H1 (cell line): ENCODE data around the gene IER5. TPM values are rescaled to one million over a fixed set of nuclear protein-coding genes. Genes with fewer than 3 reads are reported as not detected.

Source experiments
- CTCF ChIA-PET: fragments of 300-600 bp; sonication (Branson Sonifier 250); formaldehyde crosslinking; loops from one replicate; lab custom pipeline; 2021; ENCODE audit not compliant: partially characterized antibody; lab: Charles Lee
- POLR2A ChIA-PET: fragments of 300-600 bp; sonication (Branson Sonifier 250); formaldehyde crosslinking; loops from one replicate; lab custom pipeline; 2021; ENCODE audit warnings: inconsistent platforms; ENCODE audit not compliant: partially characterized antibody; lab: Charles Lee
- DNase-seq, 2 experiments: peaks; one replicate each; pipeline versions ENCODE4 v3.0.0 to v3.0.0-alpha.2; 2010 to 2022; ENCODE audit warnings: low spot score in 2 of 2, low read depth in 1 of 2, mixed read lengths in 1 of 2
- FAIRE-seq: peaks from 2 replicates; lab custom pipeline; 2011; peaks lifted over from hg19 to GRCh38; lab: Jason Lieb, UNC
- H2AFZ ChIP-seq: 2 replicates; pipeline ENCODE4 v1.8.1; 2012; ENCODE audit warnings: low read length, inconsistent platforms
- H2AK5ac ChIP-seq: 2 replicates; pipeline ENCODE4 v1.6.1; 2013; ENCODE audit warnings: low read depth, low read length
- H2BK120ac ChIP-seq: replicated peaks from 2 replicates; pipeline ENCODE3; 2013; ENCODE audit warnings: low read depth, low read length, inconsistent platforms
- H2BK12ac ChIP-seq: 2 replicates; pipeline ENCODE4 v1.6.1; 2013; ENCODE audit warnings: low read depth, low read length
- H2BK15ac ChIP-seq: 2 replicates; pipeline ENCODE4 v1.6.1; 2013; ENCODE audit warnings: low read length
- H2BK20ac ChIP-seq: 2 replicates; pipeline ENCODE4 v1.6.1; 2013; ENCODE audit warnings: low read length
- H2BK5ac ChIP-seq: 2 replicates; pipeline ENCODE4 v1.6.1; 2013; ENCODE audit warnings: low read depth, low read length
- H3K14ac ChIP-seq: 2 replicates; pipeline ENCODE4 v1.6.1; 2013; ENCODE audit warnings: inconsistent platforms; ENCODE audit not compliant: insufficient read length
- H3K18ac ChIP-seq: 2 replicates; pipeline ENCODE4 v1.6.1; 2013; ENCODE audit warnings: low read length; ENCODE audit errors: extremely low read depth
- H3K23ac ChIP-seq: 2 replicates; pipeline ENCODE4 v1.6.1; 2013; ENCODE audit warnings: inconsistent platforms; ENCODE audit not compliant: insufficient read length
- H3K23me2 ChIP-seq: 2 replicates; pipeline ENCODE4 v1.6.1; 2013; ENCODE audit warnings: low read depth, low read length
- H3K27ac ChIP-seq: 2 replicates; pipeline ENCODE4 v1.6.1; 2011; ENCODE audit warnings: low read depth, low read length, inconsistent platforms
- H3K27me3 ChIP-seq, 4 experiments: replicated peaks in 1 of 4; 1 replicate in 1 of 4; 2 replicates in 3 of 4; pipeline versions ENCODE4 v1.6.1 to v1.8.1; 2011 to 2013; ENCODE audit warnings: low read length in 3 of 4, mild to moderate bottlenecking in 3 of 4, inconsistent platforms in 2 of 4, mixed read lengths in 2 of 4, moderate library complexity in 1 of 4; ENCODE audit not compliant: control insufficient read depth in 3 of 4, insufficient read depth in 3 of 4; ENCODE audit errors: extremely low read depth in 1 of 4
- H3K36me3 ChIP-seq, 4 experiments: 2 replicates each; pipeline versions ENCODE4 v1.6.1 to v1.8.1; 2011 to 2013; ENCODE audit warnings: mild to moderate bottlenecking in 4 of 4, low read length in 3 of 4, moderate library complexity in 2 of 4, control low read depth in 1 of 4, inconsistent platforms in 1 of 4; ENCODE audit not compliant: insufficient read depth in 4 of 4, control insufficient read depth in 2 of 4
- H3K4ac ChIP-seq: replicated peaks from 2 replicates; pipeline ENCODE3; 2013; ENCODE audit warnings: low read length, low read depth, mixed read lengths, inconsistent platforms; ENCODE audit not compliant: insufficient read length
- H3K4me1 ChIP-seq, 4 experiments: replicated peaks in 1 of 4; 1 replicate in 1 of 4; 2 replicates in 3 of 4; pipeline versions ENCODE4 v1.6.1 to v1.8.1; 2011 to 2013; ENCODE audit warnings: low read length in 3 of 4, inconsistent platforms in 2 of 4, mixed read lengths in 1 of 4; ENCODE audit not compliant: insufficient read depth in 4 of 4, control insufficient read depth in 3 of 4
- H3K4me2 ChIP-seq, 2 experiments: 2 replicates each; pipeline versions ENCODE4 v1.6.1 to v1.8.1; 2011 to 2013; ENCODE audit warnings: low read depth in 2 of 2, low read length in 2 of 2, control low read depth in 1 of 2, inconsistent platforms in 1 of 2, mild to moderate bottlenecking in 1 of 2; ENCODE audit not compliant: insufficient read depth in 1 of 2
- H3K4me3 ChIP-seq, 4 experiments: fragments of 200-600, 300-600 bp in 1 of 4; sonication (generic), shearing (Covaris generic), sonication (Bioruptor Twin) in 1 of 4; 2 replicates each; pipeline versions ENCODE4 v1.5.1 to v1.8.1; 2011 to 2016; ENCODE audit warnings: low read length in 4 of 4, low read depth in 3 of 4, control low read depth in 2 of 4, inconsistent platforms in 2 of 4, mild to moderate bottlenecking in 2 of 4, mixed read lengths in 1 of 4, moderate library complexity in 1 of 4; ENCODE audit not compliant: insufficient read depth in 2 of 4; ENCODE audit errors: extremely low read depth in 1 of 4
- H3K56ac ChIP-seq: replicated peaks from 2 replicates; pipeline ENCODE3; 2013; ENCODE audit warnings: low read depth, mild to moderate bottlenecking, mixed read lengths, low read length, inconsistent platforms; ENCODE audit not compliant: insufficient read length
- H3K79me1 ChIP-seq: 2 replicates; pipeline ENCODE4 v1.6.1; 2013; ENCODE audit warnings: low read depth, low read length, control low read depth
- H3K79me2 ChIP-seq, 2 experiments: 2 replicates each; pipeline versions ENCODE4 v1.6.1 to v1.8.1; 2012 to 2013; ENCODE audit warnings: low read length in 2 of 2, mild to moderate bottlenecking in 2 of 2, inconsistent platforms in 1 of 2; ENCODE audit not compliant: insufficient read depth in 2 of 2, control insufficient read depth in 1 of 2
- H3K9ac ChIP-seq, 4 experiments: replicated peaks in 1 of 4; 1 replicate in 1 of 4; 2 replicates in 3 of 4; pipeline versions ENCODE4 v1.6.1 to v1.8.1; 2011 to 2013; ENCODE audit warnings: low read depth in 3 of 4, low read length in 3 of 4, control low read depth in 2 of 4, mild to moderate bottlenecking in 2 of 4, moderate library complexity in 2 of 4, inconsistent platforms in 1 of 4; ENCODE audit errors: extremely low read depth in 1 of 4
- H3K9me3 ChIP-seq, 2 experiments: 2 replicates each; pipeline versions ENCODE4 v1.6.1 to v1.8.1; 2012 to 2013; ENCODE audit warnings: mild to moderate bottlenecking in 2 of 2, moderate library complexity in 2 of 2, control low read depth in 1 of 2, inconsistent platforms in 1 of 2, low read depth in 1 of 2, low read length in 1 of 2, mixed read lengths in 1 of 2; ENCODE audit not compliant: insufficient read depth in 2 of 2
- H4K20me1 ChIP-seq, 2 experiments: replicated peaks in 1 of 2; 2 replicates each; pipeline versions ENCODE3 to v1.8.1; 2011 to 2013; ENCODE audit warnings: inconsistent platforms in 2 of 2, low read length in 2 of 2, mild to moderate bottlenecking in 1 of 2; ENCODE audit not compliant: insufficient read depth in 2 of 2, control insufficient read depth in 1 of 2
- H4K5ac ChIP-seq: 2 replicates; pipeline ENCODE4 v1.6.1; 2013; ENCODE audit warnings: low read length, low read depth, mixed read lengths, inconsistent platforms; ENCODE audit not compliant: insufficient read length
- H4K8ac ChIP-seq: 2 replicates; pipeline ENCODE4 v1.8.0; 2013; ENCODE audit warnings: mild to moderate bottlenecking, moderate library complexity, low read length, inconsistent platforms; ENCODE audit not compliant: insufficient read depth; ENCODE audit errors: extremely low read depth
- H4K91ac ChIP-seq: replicated peaks from 2 replicates; pipeline ENCODE3; 2013; ENCODE audit warnings: low read length, mixed read lengths, inconsistent platforms; ENCODE audit not compliant: insufficient read length
- HDAC6 ChIP-seq: IDR thresholded peaks from one replicate; pipeline ENCODE4 v1.7.1; 2012; ENCODE audit warnings: low read depth, mild to moderate bottlenecking, inconsistent platforms, low read length, moderate library complexity
- WGBS, 2 experiments: shearing (Covaris generic) in 1 of 2; methylation state at CpG; one replicate each; pipeline versions ENCODE4 v1.1.6 to v1.1.7; 2013 to 2015; ENCODE audit warnings: low lambda C conversion rate in 2 of 2, mixed read lengths in 2 of 2, inconsistent platforms in 1 of 2, low coverage in 1 of 2, missing lambda C conversion rate in 1 of 2; ENCODE audit not compliant: insufficient replicate concordance in 2 of 2, insufficient coverage in 1 of 2, insufficient read length in 1 of 2; ENCODE audit errors: extremely low coverage in 1 of 2, missing lambda C conversion rate in 1 of 2; 5-methylcytosine and 5-hydroxymethylcytosine counted together
- polyA plus RNA-seq, 7 experiments: library from polyadenylated mRNA; depleted of rRNA in 3 of 7; stranded (reverse) in 5 of 7; unstranded in 2 of 7; fragments of >200 nt in 5 of 7; fragments of 200-250 nt in 2 of 7; gene quantifications; 1 replicate in 5 of 7; 2 replicates in 1 of 7; 4 replicates in 1 of 7; pipeline versions ENCODE4 v1.2.1 to v1.2.3, GENCODE V29; 2011 to 2013; ENCODE audit warnings: missing spikeins in 2 of 7, mixed read lengths in 2 of 7
- total RNA-seq: library from RNA; stranded (reverse); fragmentation: NEBNext Ultra II Directional; extraction: Animal tissue kit (Norgen Biotek cat#: 25700); gene quantifications from 2 replicates; pipeline ENCODE4 v1.2.1, GENCODE V29; 2021

IER5 gene
- total and polyA plus RNA-seq, 2 of the 8 experiments (the other 6 are each of a cell fraction or from before 2014, with no cell fraction given): 3.5 to 7.7 TPM

DNA sequence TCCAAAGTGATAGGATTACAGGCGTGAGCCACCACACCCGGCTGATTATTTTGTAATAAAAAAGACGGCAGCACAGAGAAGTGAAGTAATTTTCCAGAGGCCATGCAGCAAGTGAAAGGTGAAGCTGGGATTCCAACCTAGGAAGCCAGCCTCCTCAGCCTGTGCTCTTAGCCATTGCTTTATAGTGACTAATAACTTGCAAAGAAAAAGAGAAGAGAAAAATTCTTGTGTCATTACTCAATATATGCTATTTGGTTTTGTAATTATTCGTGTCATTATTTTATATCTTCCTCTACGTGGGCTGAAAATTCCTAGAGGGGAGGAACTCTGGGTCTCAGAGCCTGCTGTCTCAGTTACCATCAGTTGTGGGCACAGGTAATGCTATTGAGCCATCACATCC is 1.6 kb upstream of the IER5 start:
- no peak for DNase-seq
- no peak overlapping the region for H4K8ac ChIP-seq
- no peak overlapping the region for H3K9ac ChIP-seq
- H3K56ac ChIP-seq: no peak overlapping the region
- no peak overlapping the region for H4K91ac ChIP-seq
- H2BK15ac ChIP-seq: no peak overlapping the region
- no peak overlapping the region for H4K5ac ChIP-seq
- no peak overlapping the region for H2BK20ac ChIP-seq
- H3K4me1 ChIP-seq: peaks cover 0 to 4% (median under 1%) of the 10 kb centered on the region in 4 experiments; a peak in 2 of 7 replicates
- WGBS, 2 experiments: 95% methylated on average over 5 of the region's 5 CpGs; no CpG with 5 or more reads in 1 of the 2 experiments
- H3K4me3 ChIP-seq: no peak overlapping the region
- no peaks in the 10 kb centered on the region for H3K79me1 ChIP-seq
- H2BK120ac ChIP-seq: no peak overlapping the region
- no peak overlapping the region for H3K23ac ChIP-seq
- H3K36me3 ChIP-seq: no peaks in the 10 kb centered on the region
- peaks cover 19% of the 10 kb centered on the region for H3K23me2 ChIP-seq
- H3K18ac ChIP-seq: no peak overlapping the region
- H2BK12ac ChIP-seq: no peak overlapping the region
- no peak overlapping the region for H2BK5ac ChIP-seq
- no peak overlapping the region for H3K14ac ChIP-seq
- H4K20me1 ChIP-seq: peaks cover 15 to 18% of the 10 kb centered on the region in 2 experiments
- no peak overlapping the region for H2AFZ ChIP-seq
- POLR2A ChIA-PET: interaction anchor here (0.6 to 9.4 kb wide), 6 partner anchors 14 to 188 kb away, joined by 3 to 253 read pairs (median 18); no protein-coding TSS in a partner anchor
- CTCF ChIA-PET: interaction anchor here (0.9 to 4.8 kb wide), 4 partner anchors 10 to 56 kb away, joined by 3 to 64 read pairs (median 3); no protein-coding TSS in a partner anchor
- peaks cover 0 to 25% of the 10 kb centered on the region in 2 experiments; a peak in 2 of 4 replicates for H3K79me2 ChIP-seq
- no peak overlapping the region for H3K4ac ChIP-seq
- no peak for FAIRE-seq
- H2AK5ac ChIP-seq: no peak overlapping the region; the same call in 1 of the 2 replicates
- H3K27ac ChIP-seq: no peak overlapping the region
- H3K9me3 ChIP-seq: no peaks in the 10 kb centered on the region
- H3K4me2 ChIP-seq: no peak overlapping the region
- H3K27me3 ChIP-seq: peaks cover 0 to 31% (median 18%) of the 10 kb centered on the region in 4 experiments; a peak in 6 of 7 replicates
- TF ChIP-seq HDAC6: no peak
